AML-193 (cell line): Measurements from ENCODE around the gene CAMK1G.

Source experiments
- DNase-seq, 2 experiments: peaks; one replicate each; lab custom pipeline; 2025; lab: John Stamatoyannopoulos, UW

Gene CAMK1G

GRCh38 chr1:209583408-209583807 is at the start of gene CAMK1G:
Gene CAMK1G (plus strand): TSS chr1:209583714. CDS start chr1:209594984, 11,270 bp downstream.
- DNase-seq = no peak

GRCh38 chr1:209534496-209535250 is 48.8 kb upstream of the CAMK1G start:
- no peak for DNase-seq

- no peak for DNase-seq
Measured at GRCh38 chr1:209536843-209537242, 46.7 kb upstream of the CAMK1G start.

GRCh38 chr1:209537336-209538114 is 46.0 kb upstream of the CAMK1G start:
- no peak for DNase-seq

- no peak for DNase-seq
Measured at GRCh38 chr1:209539576-209539975, 43.9 kb upstream of the CAMK1G start.

- DNase-seq = no peak
Measured at GRCh38 chr1:209542585-209542984, 40.9 kb upstream of the CAMK1G start.

- DNase-seq = no peak
Measured at GRCh38 chr1:209544098-209544497, 39.4 kb upstream of the CAMK1G start.

GRCh38 chr1:209545423-209545822 is 38.1 kb upstream of the CAMK1G start:
- no peak for DNase-seq

GRCh38 chr1:209546390-209547085 is 37.0 kb upstream of the CAMK1G start:
- no peak for DNase-seq

GRCh38 chr1:209547626-209548025 is 35.9 kb upstream of the CAMK1G start:
- DNase-seq = no peak

GRCh38 chr1:209549443-209550205 is 33.9 kb upstream of the CAMK1G start:
- no peak for DNase-seq

- DNase-seq = no peak
Measured at GRCh38 chr1:209550519-209550918, 33.0 kb upstream of the CAMK1G start.

GRCh38 chr1:209552406-209553264 is 30.9 kb upstream of the CAMK1G start:
- DNase-seq = no peak

GRCh38 chr1:209554761-209555611 is 28.5 kb upstream of the CAMK1G start:
- DNase-seq = no peak

GRCh38 chr1:209556162-209556690 is 27.3 kb upstream of the CAMK1G start:
- DNase-seq = no peak

- no peak for DNase-seq
Measured at GRCh38 chr1:209557221-209557620, 26.3 kb upstream of the CAMK1G start.

GRCh38 chr1:209560529-209560928 is 23.0 kb upstream of the CAMK1G start:
- no peak for DNase-seq

- DNase-seq = no peak
Measured at GRCh38 chr1:209560952-209561351, 22.6 kb upstream of the CAMK1G start.

GRCh38 chr1:209561532-209561931 is 22.0 kb upstream of the CAMK1G start:
- no peak for DNase-seq

- DNase-seq = no peak
Measured at GRCh38 chr1:209564849-209565248, 18.7 kb upstream of the CAMK1G start.
